ENCODE results near the gene ACAP3. TPM values are rescaled to one million over a fixed set of nuclear protein-coding genes. Genes with fewer than 3 reads are reported as not detected.

Gene ACAP3
- total RNA-seq, 4 donors from 2014 or later, result 98.8 to 189 (median 115) TPM

GRCh38 chr1:1311107-1312104, 3.7 kb upstream of the ACAP3 start:
- no peak for TF ChIP-seq CTCF (IDR thresholded peaks at IDR 0.05)
- no peak for TF ChIP-seq POLR2A (IDR thresholded peaks at IDR 0.05)
- no peak overlapping the region for H3K4me3 ChIP-seq (ENCODE audit: low read depth, poor library complexity, severe bottlenecking)
- intact Hi-C loops (cut with DNase I; ENCODE audit: low total_unique reads), result no loop called here
- DNase-seq (ENCODE audit: low spot score in 2 of 2), result no peak
- 85 to 93% methylated on average over 11 to 19 of the region's 22 CpGs for WGBS, 2 donors

GRCh38 chr1:1310476-1311053, 2.8 kb upstream of the ACAP3 start:
- intact Hi-C loops (cut with DNase I; ENCODE audit: low total_unique reads), result no loop called here
- no peak for TF ChIP-seq POLR2A (IDR thresholded peaks at IDR 0.05)
- no peak for TF ChIP-seq CTCF (IDR thresholded peaks at IDR 0.05)
- WGBS, 2 donors, result 55 to 59% methylated on average over 15 to 21 of the region's 21 CpGs
- H3K4me3 ChIP-seq (ENCODE audit: low read depth, poor library complexity, severe bottlenecking), result no peak overlapping the region
- no peak for DNase-seq (ENCODE audit: low spot score in 2 of 2)

- intact Hi-C loops (cut with DNase I; ENCODE audit: low total_unique reads), result no loop called here
- no peak for DNase-seq (ENCODE audit: low spot score in 2 of 2)
- H3K4me3 ChIP-seq (ENCODE audit: low read depth, poor library complexity, severe bottlenecking), result no peak overlapping the region
- WGBS, 2 donors, result 33 to 71% methylated on average over 1 to 3 of the region's 3 CpGs
- TF ChIP-seq CTCF (IDR thresholded peaks at IDR 0.05), result no peak
- TF ChIP-seq POLR2A (IDR thresholded peaks at IDR 0.05), result no peak
Observed at GRCh38 chr1:1310109-1310385, 2.3 kb upstream of the ACAP3 start.

- TF ChIP-seq POLR2A (IDR thresholded peaks at IDR 0.05) (no peak), CTCF (IDR thresholded peaks at IDR 0.05) (no peak)
- peak overlapping the region; percentile 74 for H3K4me3 ChIP-seq (ENCODE audit: low read depth, poor library complexity, severe bottlenecking)
- WGBS, 2 donors, result 36 to 51% methylated on average over 28 to 40 of the region's 57 CpGs
- no peak for DNase-seq (ENCODE audit: low spot score in 2 of 2)
- intact Hi-C loops (cut with DNase I; ENCODE audit: low total_unique reads), result no loop called here
Observed at GRCh38 chr1:1309251-1310108, 1.8 kb upstream of the ACAP3 start.

GRCh38 chr1:1308756-1309250, 1.1 kb upstream of the ACAP3 start:
- WGBS, 2 donors, result 0 to 1% methylated on average over 9 to 40 of the region's 66 CpGs
- TF ChIP-seq CTCF (IDR thresholded peaks at IDR 0.05) (no peak), POLR2A (IDR thresholded peaks at IDR 0.05) (no peak)
- peak overlapping the region; percentile 74 for H3K4me3 ChIP-seq (ENCODE audit: low read depth, poor library complexity, severe bottlenecking)
- intact Hi-C loops (cut with DNase I; ENCODE audit: low total_unique reads), result no loop called here
- no peak for DNase-seq (ENCODE audit: low spot score in 2 of 2)

All from lower leg skin (tissue), 4 donors.